GM19351 (cell line): ENCODE measurements around the gene CABCOCO1.

ENCODE experiments used
- ATAC-seq: cut with Tn5 transposase; IDR thresholded peaks from one replicate; pipeline ENCODE4 v1.9.1; 2021; ENCODE audit warnings: mild to moderate bottlenecking, moderate library complexity; ENCODE audit not compliant: unreplicated experiment

The CABCOCO1 gene

GRCh38 chr10:61779950-61780659 lies 117.4 kb downstream of the CABCOCO1 start:
- no peak for ATAC-seq

GRCh38 chr10:61780732-61781131 lies 118.0 kb downstream of the CABCOCO1 start:
- no peak for ATAC-seq

- no peak for ATAC-seq
Observed at GRCh38 chr10:61781969-61782403, 119.3 kb downstream of the CABCOCO1 start.

GRCh38 chr10:61784354-61785133 lies 121.8 kb downstream of the CABCOCO1 start:
- no peak for ATAC-seq

- ATAC-seq = no peak
Observed at GRCh38 chr10:61785473-61786105, 122.9 kb downstream of the CABCOCO1 start.

- ATAC-seq = peak; percentile 99
Observed at GRCh38 chr10:61786728-61787127, 124.0 kb downstream of the CABCOCO1 start.

GRCh38 chr10:61787170-61787569 lies 124.4 kb downstream of the CABCOCO1 start:
- no peak for ATAC-seq

- no peak for ATAC-seq
Observed at GRCh38 chr10:61789031-61789430, 126.3 kb downstream of the CABCOCO1 start.

GRCh38 chr10:61791216-61791615 lies 128.5 kb downstream of the CABCOCO1 start:
- ATAC-seq = no peak

GRCh38 chr10:61792097-61792716 lies 129.5 kb downstream of the CABCOCO1 start:
- no peak for ATAC-seq

- no peak for ATAC-seq
Observed at GRCh38 chr10:61792921-61793320, 130.2 kb downstream of the CABCOCO1 start.

- no peak for ATAC-seq
Observed at GRCh38 chr10:61793760-61794703, 131.3 kb downstream of the CABCOCO1 start.

- ATAC-seq = no peak
Observed at GRCh38 chr10:61795147-61795546, 132.4 kb downstream of the CABCOCO1 start.

GRCh38 chr10:61795551-61795950 lies 132.8 kb downstream of the CABCOCO1 start:
- peak; percentile 80 for ATAC-seq

- no peak for ATAC-seq
Observed at GRCh38 chr10:61796785-61797184, 134.1 kb downstream of the CABCOCO1 start.

GRCh38 chr10:61797304-61798153 lies 134.8 kb downstream of the CABCOCO1 start:
- no peak for ATAC-seq

- no peak for ATAC-seq
Observed at GRCh38 chr10:61798713-61799112, 136.0 kb downstream of the CABCOCO1 start.

- ATAC-seq = no peak
Observed at GRCh38 chr10:61801484-61801883, 138.8 kb downstream of the CABCOCO1 start.

GRCh38 chr10:61803269-61803668 lies 140.5 kb downstream of the CABCOCO1 start:
- ATAC-seq = no peak
